Stomach (tissue), 9 donors: Measurements from ENCODE around the gene SIRT2. TPM values are rescaled to one million over a fixed set of nuclear protein-coding genes. Genes with fewer than 3 reads are reported as not detected.

Source experiments
- DNase-seq, 2 donors: peaks; one replicate each; pipeline versions ENCODE4 v3.0.0 to v3.0.0-alpha.2; 2013 to 2019
- H3K27ac ChIP-seq, 5 donors: fragments of 200-600 bp in 4 of 5; sonication (generic) in 4 of 5; one replicate each; pipeline ENCODE4 v1.5.1; 2013 to 2019; ENCODE audit warnings: mild to moderate bottlenecking in 1 of 5, moderate library complexity in 1 of 5
- H3K27me3 ChIP-seq, 3 donors: fragments of 200-600 bp; sonication (generic); one replicate each; pipeline ENCODE4 v1.5.1; 2017 to 2019; ENCODE audit warnings: mixed run types in 1 of 3
- H3K36me3 ChIP-seq, 4 donors: fragments of 200-600 bp; sonication (generic); 1 replicate in 3 of 4; 2 replicates in 1 of 4; pipeline ENCODE4 v1.5.1; 2016 to 2019
- H3K4me1 ChIP-seq, 4 donors: fragments of 200-600 bp; sonication (generic); one replicate each; pipeline ENCODE4 v1.5.1; 2016 to 2019
- H3K4me3 ChIP-seq, 4 donors: fragments of 200-600 bp; sonication (generic) in 3 of 4; one replicate each; pipeline ENCODE4 v1.5.1; 2016 to 2019; ENCODE audit warnings: mild to moderate bottlenecking in 1 of 4
- H3K9me3 ChIP-seq, 4 donors: fragments of 200-600 bp; sonication (generic); one replicate each; pipeline ENCODE4 v1.5.1; 2016 to 2019
- EP300 ChIP-seq: sonication (generic); formaldehyde crosslinking; IDR thresholded peaks from one replicate; pipeline ENCODE4 v1.6.1; 2017; ENCODE audit warnings: antibody characterized with exemption
- POLR2A ChIP-seq, 4 donors: fragments of 450-650 bp; IDR thresholded peaks; one replicate each; pipeline ENCODE4 v1.6.1; 2016; ENCODE audit warnings: antibody characterized with exemption in 4 of 4, control low read depth in 2 of 4, mild to moderate bottlenecking in 1 of 4, moderate library complexity in 1 of 4
- POLR2AphosphoS5 ChIP-seq, 3 donors: sonication (generic); formaldehyde crosslinking; IDR thresholded peaks; one replicate each; pipeline ENCODE4 v1.6.1; 2016; ENCODE audit warnings: antibody characterized with exemption in 3 of 3
- WGBS, 5 donors: extraction: QIAGEN DNeasy Blood & Tissue Kit in 3 of 5; methylation state at CpG; one replicate each; pipeline versions ENCODE4 v1.1.5 to v1.1.7; 2013 to 2018; 5-methylcytosine and 5-hydroxymethylcytosine counted together
- intact Hi-C: fragments of 100-400 bp; cut with DNase I; formaldehyde crosslinking; loops from one replicate; pipeline ENCODE4 v1.15.1; 2023; ENCODE audit warnings: low total_unique reads
- polyA plus RNA-seq, 3 donors: library from polyadenylated mRNA; stranded (reverse); fragments of 200-250 nt; gene quantifications; one replicate each; pipeline ENCODE4 v1.2.3, GENCODE V29; 2013
- total RNA-seq, 5 donors: library from RNA; depleted of rRNA; stranded (reverse); fragments of >200 nt; gene quantifications; one replicate each; pipeline versions ENCODE4 v1.1.0 to v1.2.3, GENCODE V29; 2014 to 2016
- TF ChIP-seq, protein P1 (sequence below), 7 experiments: fragments of 450-650 bp in 4 of 7; fragments of 200-600 bp in 3 of 7; sonication (generic) in 3 of 7; IDR thresholded peaks; one replicate each; pipeline ENCODE4 v1.5.1; 2016 to 2019; ENCODE audit warnings: antibody characterized with exemption in 7 of 7, control low read depth in 2 of 7, mild to moderate bottlenecking in 1 of 7
- donor health status: healthy with polysubstance abuse.
- donor health status: Bipolar disorder and iron deficiency.
- donor health status: healthy.

SIRT2 gene
- total and polyA plus RNA-seq, 8 donors = 21.1 to 764 (median 34.3) TPM

DNA sequence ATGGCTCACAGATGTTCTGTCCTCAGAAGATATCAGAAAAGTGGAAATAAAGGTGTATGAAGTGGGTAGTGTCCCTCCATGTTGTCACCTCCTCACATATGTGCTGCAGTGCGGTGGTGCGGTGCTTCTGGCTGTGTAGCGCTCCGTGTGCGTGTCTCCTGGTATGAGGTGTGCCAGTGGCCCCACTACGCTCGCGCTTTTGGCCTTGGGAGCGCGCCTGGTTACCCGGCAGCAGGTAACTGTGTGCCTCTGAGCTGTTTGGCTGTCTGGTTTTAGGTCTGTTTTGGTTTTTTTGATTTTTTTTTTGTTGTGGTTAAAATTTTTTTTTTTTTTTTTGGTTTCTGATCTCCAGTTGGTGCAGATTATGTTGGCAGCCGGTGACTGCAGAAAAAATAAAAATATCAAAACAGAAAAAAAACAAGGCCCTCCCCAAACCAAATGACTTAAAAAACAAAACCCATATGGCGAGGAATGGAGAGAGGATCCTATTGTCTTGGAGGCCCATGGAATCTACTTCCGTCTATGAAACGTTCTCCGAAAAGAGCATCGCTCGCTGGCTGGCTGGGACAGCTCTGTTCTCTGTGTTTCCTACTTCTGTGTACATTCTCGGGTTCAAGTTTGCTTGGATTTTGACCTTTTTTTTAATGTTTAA lies 57.5 kb downstream of the SIRT2 start:
- no peak for DNase-seq
- TF ChIP-seq POLR2AphosphoS5 (IDR thresholded peaks at IDR 0.05) (peak in 1 of 3 donors; percentile 12), POLR2A (IDR thresholded peaks at IDR 0.05) (no peak), EP300 (no peak)
- TF ChIP-seq, protein P1, sequence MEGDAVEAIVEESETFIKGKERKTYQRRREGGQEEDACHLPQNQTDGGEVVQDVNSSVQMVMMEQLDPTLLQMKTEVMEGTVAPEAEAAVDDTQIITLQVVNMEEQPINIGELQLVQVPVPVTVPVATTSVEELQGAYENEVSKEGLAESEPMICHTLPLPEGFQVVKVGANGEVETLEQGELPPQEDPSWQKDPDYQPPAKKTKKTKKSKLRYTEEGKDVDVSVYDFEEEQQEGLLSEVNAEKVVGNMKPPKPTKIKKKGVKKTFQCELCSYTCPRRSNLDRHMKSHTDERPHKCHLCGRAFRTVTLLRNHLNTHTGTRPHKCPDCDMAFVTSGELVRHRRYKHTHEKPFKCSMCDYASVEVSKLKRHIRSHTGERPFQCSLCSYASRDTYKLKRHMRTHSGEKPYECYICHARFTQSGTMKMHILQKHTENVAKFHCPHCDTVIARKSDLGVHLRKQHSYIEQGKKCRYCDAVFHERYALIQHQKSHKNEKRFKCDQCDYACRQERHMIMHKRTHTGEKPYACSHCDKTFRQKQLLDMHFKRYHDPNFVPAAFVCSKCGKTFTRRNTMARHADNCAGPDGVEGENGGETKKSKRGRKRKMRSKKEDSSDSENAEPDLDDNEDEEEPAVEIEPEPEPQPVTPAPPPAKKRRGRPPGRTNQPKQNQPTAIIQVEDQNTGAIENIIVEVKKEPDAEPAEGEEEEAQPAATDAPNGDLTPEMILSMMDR (IDR thresholded peaks at IDR 0.05) = no peak

DNA sequence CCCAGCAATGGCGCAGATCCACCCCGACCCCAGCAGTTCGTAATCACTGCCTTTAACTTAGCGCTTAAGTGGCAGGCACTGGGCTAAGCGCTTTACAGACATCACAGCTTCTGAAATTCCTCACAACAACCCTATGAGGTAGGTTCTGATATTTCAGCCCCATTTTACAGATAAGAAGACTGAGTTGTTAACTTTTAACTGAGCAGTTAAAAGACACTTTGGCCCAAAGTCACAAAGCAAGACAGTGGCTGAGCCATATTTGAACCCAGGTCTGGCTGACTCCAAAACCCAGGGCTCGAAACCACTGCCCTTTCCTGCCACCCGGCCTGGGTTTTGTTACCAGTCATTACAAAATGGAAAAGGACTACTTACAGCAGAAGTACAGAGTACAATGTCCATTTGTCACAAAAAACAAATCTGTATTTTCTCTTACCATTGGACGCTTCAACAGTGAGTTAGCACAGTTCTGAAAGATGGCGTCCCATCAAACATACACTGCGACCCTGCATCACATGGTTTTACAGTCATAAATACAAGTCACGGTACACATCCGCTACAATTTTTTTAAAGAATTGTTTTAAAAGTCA lies 58.1 kb downstream of the SIRT2 start:
- no peaks in the 10 kb centered on the region for H3K27me3 ChIP-seq
- peaks cover 98 to 100% (median 100%) of the 10 kb centered on the region in 4 donors for H3K36me3 ChIP-seq
- DNase-seq = no peak
- WGBS, 5 donors = 80 to 89% (median 85%) methylated on average over 12 of the region's 12 CpGs
- H3K4me3 ChIP-seq = peak overlapping the region in 2 of 4 donors; percentile 0 to 16
- peak overlapping the region in 4 of 5 donors; percentile 63 to 78 (median 70) for H3K27ac ChIP-seq
- intact Hi-C loops = no loop called here
- TF ChIP-seq POLR2AphosphoS5 (IDR thresholded peaks at IDR 0.05) (no peak), POLR2A (IDR thresholded peaks at IDR 0.05) (no peak), EP300 (no peak)
- TF ChIP-seq, protein P1 (IDR thresholded peaks at IDR 0.05) = no peak
- H3K4me1 ChIP-seq = peaks cover 43 to 97% (median 75%) of the 10 kb centered on the region in 4 donors
- H3K9me3 ChIP-seq = no peaks in the 10 kb centered on the region

More for the DNA sequence above, 57.5 kb downstream of the SIRT2 start:
- Histone ChIP-seq H3K4me3 (peak overlapping the region in 1 of 4 donors; percentile 0), H3K4me1 (peaks cover 44 to 97% (median 75%) of the 10 kb centered on the region in 4 donors), H3K27ac (peak overlapping the region; percentile 9 to 78 (median 63)), H3K36me3 (peaks cover 99 to 100% (median 100%) of the 10 kb centered on the region in 4 donors), H3K27me3 (no peaks in the 10 kb centered on the region), H3K9me3 (no peaks in the 10 kb centered on the region)
- WGBS, 5 donors = 85 to 91% (median 87%) methylated on average over 19 of the region's 19 CpGs
- intact Hi-C loops = no loop called here

DNA sequence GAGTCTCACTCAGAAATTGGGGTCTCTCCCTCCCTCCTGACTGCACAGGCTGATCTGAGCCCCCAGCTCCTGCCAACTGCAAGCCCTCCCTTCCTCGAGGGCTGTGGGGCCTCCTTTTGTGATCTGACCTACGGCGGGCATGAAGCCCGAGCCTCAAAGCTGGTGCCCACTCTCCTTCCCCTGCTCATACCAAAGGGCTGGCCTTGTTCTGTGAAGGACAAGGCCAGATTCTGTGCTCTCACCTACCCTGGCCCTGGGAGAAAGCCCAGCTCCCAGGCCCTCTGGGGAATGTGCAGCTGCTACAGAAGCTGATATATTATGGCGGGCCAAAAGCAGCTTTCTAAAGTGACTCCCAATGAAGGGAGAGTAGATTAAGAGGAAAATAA lies 58.8 kb downstream of the SIRT2 start:
- Histone ChIP-seq H3K36me3 (peaks cover 98 to 100% (median 100%) of the 10 kb centered on the region in 4 donors), H3K4me3 (no peak overlapping the region), H3K27ac (peak overlapping the region in 4 of 5 donors; percentile 63 to 78 (median 70)), H3K9me3 (no peaks in the 10 kb centered on the region), H3K27me3 (no peaks in the 10 kb centered on the region), H3K4me1 (peaks cover 49 to 97% (median 74%) of the 10 kb centered on the region in 4 donors)
- 75 to 82% (median 78%) methylated on average over 5 of the region's 5 CpGs for WGBS, 5 donors
- DNase-seq = peak in 1 of 2 donors; percentile 10
- TF ChIP-seq, protein P1 (IDR thresholded peaks at IDR 0.05) = no peak
- TF ChIP-seq POLR2A (IDR thresholded peaks at IDR 0.05) (no peak), POLR2AphosphoS5 (IDR thresholded peaks at IDR 0.05) (no peak), EP300 (no peak)
- intact Hi-C loops = no loop called here

DNA sequence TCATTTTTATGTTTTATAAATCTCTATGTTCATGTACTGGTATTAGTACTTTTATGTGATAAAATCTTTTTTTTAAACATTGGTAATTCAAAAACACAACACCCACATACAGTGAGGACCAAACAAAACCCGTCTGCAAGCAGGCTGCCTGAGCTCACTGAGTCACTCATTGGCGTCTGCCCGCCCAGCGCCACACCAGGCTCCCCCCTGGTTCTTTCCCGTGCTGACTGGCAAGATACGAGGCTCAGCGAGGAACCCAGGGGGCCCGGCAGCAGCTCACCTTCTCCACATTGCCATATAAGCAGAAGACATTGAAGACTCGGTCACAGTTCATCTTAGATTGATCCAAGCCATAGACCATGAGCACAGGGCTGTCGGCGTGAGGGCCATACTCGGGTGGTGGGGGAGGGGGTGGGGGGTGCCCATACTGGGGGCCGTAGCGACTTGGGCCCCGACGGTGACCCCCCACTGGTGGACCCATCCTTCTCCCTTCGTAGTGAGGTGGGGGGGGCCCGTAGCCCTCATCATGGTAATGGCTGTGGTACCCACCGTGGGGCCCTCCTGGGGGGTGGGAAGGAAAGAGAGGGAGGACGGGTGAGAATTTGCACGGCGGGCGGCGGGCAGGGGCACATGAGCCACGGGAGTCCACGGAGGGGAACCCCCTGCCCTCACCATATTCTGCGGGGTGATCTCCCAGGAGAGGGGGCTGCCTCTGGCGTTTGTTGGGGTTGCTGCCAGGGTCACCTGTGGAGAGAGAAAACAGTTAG lies 59.4 kb downstream of the SIRT2 start:
- H3K9me3 ChIP-seq = no peaks in the 10 kb centered on the region
- DNase-seq = peak in 1 of 2 donors; percentile 11
- TF ChIP-seq POLR2A (IDR thresholded peaks at IDR 0.05) (no peak), POLR2AphosphoS5 (IDR thresholded peaks at IDR 0.05) (no peak), EP300 (no peak)
- TF ChIP-seq, protein P1 (IDR thresholded peaks at IDR 0.05) = no peak
- no peak overlapping the region for H3K4me3 ChIP-seq
- no peaks in the 10 kb centered on the region for H3K27me3 ChIP-seq
- peaks cover 47 to 98% (median 72%) of the 10 kb centered on the region in 4 donors for H3K4me1 ChIP-seq
- H3K27ac ChIP-seq = peak overlapping the region; percentile 29 to 78 (median 68)
- 66 to 75% (median 69%) methylated on average over 22 to 28 of the region's 28 CpGs for WGBS, 5 donors
- intact Hi-C loops = no loop called here
- H3K36me3 ChIP-seq = peaks cover 94 to 100% (median 100%) of the 10 kb centered on the region in 4 donors
